Measurements from ENCODE around the gene UROD. TPM values are rescaled to one million over a fixed set of nuclear protein-coding genes. Genes with fewer than 3 reads are reported as not detected.
"Not testable (repeated sequence)": the region's sequence is repeated elsewhere in the genome, so short reads cannot be mapped to it uniquely, and the experiment has no call there.

UROD gene
- 99.8 and 133 TPM in 2 replicates for total RNA-seq (2014; rRNA removed; shearing (Covaris generic); ENCODE audit: low replicate concordance)

- peaks cover 24% of the 10 kb centered on the region for H3K36me3 ChIP-seq
These were observed at the start of gene UROD for GRCh38 chr1:45011837-45012638. UROD (plus strand) TSS chr1:45012254; CDS start chr1:45012266, 12 bp downstream.

GRCh38 chr1:44962729-44963128 is 49.3 kb upstream of the UROD start:
- Histone ChIP-seq H3K4me3 (no peak overlapping the region), H3K27me3 (no peaks in the 10 kb centered on the region), H3K36me3 (peaks cover 5% of the 10 kb centered on the region; the same call in 1 of the 2 replicates), H3K9me3 (no peaks in the 10 kb centered on the region)
- no peak for DNase-seq

More at GRCh38 chr1:45011837-45012638, at the start of gene UROD:
- Histone ChIP-seq H3K4me3 (peak within 1 kb of the TSS; percentile 93), H3K27me3 (no peaks in the 10 kb centered on the region), H3K9me3 (no peaks in the 10 kb centered on the region)
- peak; percentile 94 for DNase-seq

GRCh38 chr1:44964396-44964795 is 47.7 kb upstream of the UROD start:
- H3K4me3 ChIP-seq = no peak overlapping the region
- H3K27me3 ChIP-seq = no peaks in the 10 kb centered on the region
- peaks cover 5% of the 10 kb centered on the region; the same call in 1 of the 2 replicates for H3K36me3 ChIP-seq
- H3K9me3 ChIP-seq = no peaks in the 10 kb centered on the region
- DNase-seq = no peak

GRCh38 chr1:44970317-44970716 is 41.7 kb upstream of the UROD start:
- Histone ChIP-seq H3K9me3 (no peaks in the 10 kb centered on the region), H3K4me3 (no peak overlapping the region), H3K27me3 (no peaks in the 10 kb centered on the region), H3K36me3 (peaks cover 8% of the 10 kb centered on the region)
- no peak for DNase-seq

GRCh38 chr1:44973645-44974044 is 38.4 kb upstream of the UROD start:
- Histone ChIP-seq H3K9me3 (no peaks in the 10 kb centered on the region), H3K27me3 (no peaks in the 10 kb centered on the region), H3K4me3 (no peak overlapping the region), H3K36me3 (peaks cover 39% of the 10 kb centered on the region)
- DNase-seq = no peak

- H3K4me3 ChIP-seq = no peak overlapping the region
- peaks cover 50% of the 10 kb centered on the region for H3K36me3 ChIP-seq
- DNase-seq = no peak
- H3K27me3 ChIP-seq = no peaks in the 10 kb centered on the region
- H3K9me3 ChIP-seq = no peaks in the 10 kb centered on the region
These were observed 35.8 kb upstream of the UROD start for GRCh38 chr1:44976252-44976651.

- not testable (repeated sequence) for H3K27me3 ChIP-seq, H3K4me3 ChIP-seq, DNase-seq, H3K9me3 ChIP-seq
- H3K36me3 ChIP-seq = peaks cover 53% of the 10 kb centered on the region
These were observed 34.7 kb upstream of the UROD start for GRCh38 chr1:44977372-44977771.

GRCh38 chr1:44985747-44986359 is 26.2 kb upstream of the UROD start:
- H3K9me3 ChIP-seq = no peaks in the 10 kb centered on the region
- no peak for DNase-seq
- peak overlapping the region; percentile 77 for H3K4me3 ChIP-seq
- H3K36me3 ChIP-seq = peaks cover 3% of the 10 kb centered on the region; the same call in 1 of the 2 replicates
- H3K27me3 ChIP-seq = no peaks in the 10 kb centered on the region

- H3K27me3 ChIP-seq = no peaks in the 10 kb centered on the region
- H3K36me3 ChIP-seq = no peaks in the 10 kb centered on the region; the same call in 1 of the 2 replicates
- no peak overlapping the region for H3K4me3 ChIP-seq
- no peak for DNase-seq
- no peaks in the 10 kb centered on the region for H3K9me3 ChIP-seq
These were observed 23.4 kb upstream of the UROD start for GRCh38 chr1:44988531-44989156.

- Histone ChIP-seq H3K36me3 (no peaks in the 10 kb centered on the region), H3K4me3 (no peak overlapping the region), H3K9me3 (no peaks in the 10 kb centered on the region), H3K27me3 (no peaks in the 10 kb centered on the region)
- no peak for DNase-seq
These were observed 17.6 kb upstream of the UROD start for GRCh38 chr1:44994309-44994898.

- Histone ChIP-seq H3K36me3 (no peaks in the 10 kb centered on the region), H3K27me3 (no peaks in the 10 kb centered on the region), H3K4me3 (no peak overlapping the region), H3K9me3 (no peaks in the 10 kb centered on the region)
- no peak for DNase-seq
These were observed 16.4 kb upstream of the UROD start for GRCh38 chr1:44995467-44996238.

GRCh38 chr1:44999232-44999631 is 12.8 kb upstream of the UROD start:
- Histone ChIP-seq H3K9me3 (no peaks in the 10 kb centered on the region), H3K4me3 (no peak overlapping the region), H3K36me3 (peaks cover 1% of the 10 kb centered on the region), H3K27me3 (no peaks in the 10 kb centered on the region)
- no peak for DNase-seq

GRCh38 chr1:45001011-45001481 is 11.0 kb upstream of the UROD start:
- DNase-seq = no peak
- H3K27me3 ChIP-seq = no peaks in the 10 kb centered on the region
- no peak overlapping the region for H3K4me3 ChIP-seq
- H3K36me3 ChIP-seq = peaks cover 2% of the 10 kb centered on the region
- no peaks in the 10 kb centered on the region for H3K9me3 ChIP-seq

- H3K27me3 ChIP-seq, DNase-seq, H3K9me3 ChIP-seq, H3K4me3 ChIP-seq, H3K36me3 ChIP-seq: not testable (repeated sequence)
These were observed 10.5 kb upstream of the UROD start for GRCh38 chr1:45001576-45001975.

- DNase-seq = no peak
- no peaks in the 10 kb centered on the region for H3K27me3 ChIP-seq
- no peak overlapping the region for H3K4me3 ChIP-seq
- no peaks in the 10 kb centered on the region for H3K9me3 ChIP-seq
- peaks cover 2% of the 10 kb centered on the region for H3K36me3 ChIP-seq
These were observed 9.1 kb upstream of the UROD start for GRCh38 chr1:45002650-45003645.

Measured in MG63 (cell line).